HG02943 (cell line): Measurements from ENCODE around the gene COL23A1.

Experiments used
- ATAC-seq: cut with Tn5 transposase; IDR thresholded peaks from one replicate; pipeline ENCODE4 v1.9.1; 2021; ENCODE audit warnings: mild to moderate bottlenecking, low read depth, moderate library complexity; ENCODE audit not compliant: unreplicated experiment

COL23A1 gene

DNA sequence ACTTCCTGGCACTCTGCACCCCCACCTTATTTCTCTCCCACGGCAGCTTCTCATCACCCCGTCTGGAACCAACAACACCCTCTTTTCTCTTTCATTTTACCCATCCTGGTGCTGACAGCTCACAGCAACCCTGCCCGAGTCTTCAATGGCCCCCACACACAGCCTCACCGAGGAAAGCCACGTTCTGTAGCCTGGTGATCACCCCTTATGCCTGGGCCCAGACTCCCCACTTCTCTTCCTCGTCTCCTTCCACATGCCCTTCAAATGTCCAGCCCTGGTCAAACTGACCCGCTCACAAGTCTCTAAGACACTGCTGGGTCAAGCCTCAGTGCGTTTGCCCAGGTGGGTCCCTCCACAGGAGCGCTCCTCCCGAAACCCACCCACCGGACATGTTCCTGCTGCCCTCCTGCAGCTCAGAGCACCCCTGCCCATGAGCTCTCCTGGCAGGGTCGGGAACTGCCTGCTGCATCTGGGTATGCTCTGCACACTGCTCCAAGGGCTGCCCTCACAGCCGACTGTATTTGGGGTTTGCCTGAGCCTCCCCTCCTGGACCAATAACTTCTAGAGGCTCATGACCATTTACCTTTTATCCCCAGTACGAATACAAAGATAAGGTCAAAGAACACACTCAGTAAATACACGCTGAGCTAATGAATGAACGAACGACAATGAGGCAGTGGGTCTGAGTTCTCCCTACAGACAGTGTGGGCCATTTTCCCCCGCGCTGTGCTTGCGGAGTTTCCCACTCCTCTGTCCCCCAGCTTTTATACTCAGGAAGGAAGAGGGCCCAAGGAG lies 202.9 kb downstream of the COL23A1 start:
- ATAC-seq = no peak

DNA sequence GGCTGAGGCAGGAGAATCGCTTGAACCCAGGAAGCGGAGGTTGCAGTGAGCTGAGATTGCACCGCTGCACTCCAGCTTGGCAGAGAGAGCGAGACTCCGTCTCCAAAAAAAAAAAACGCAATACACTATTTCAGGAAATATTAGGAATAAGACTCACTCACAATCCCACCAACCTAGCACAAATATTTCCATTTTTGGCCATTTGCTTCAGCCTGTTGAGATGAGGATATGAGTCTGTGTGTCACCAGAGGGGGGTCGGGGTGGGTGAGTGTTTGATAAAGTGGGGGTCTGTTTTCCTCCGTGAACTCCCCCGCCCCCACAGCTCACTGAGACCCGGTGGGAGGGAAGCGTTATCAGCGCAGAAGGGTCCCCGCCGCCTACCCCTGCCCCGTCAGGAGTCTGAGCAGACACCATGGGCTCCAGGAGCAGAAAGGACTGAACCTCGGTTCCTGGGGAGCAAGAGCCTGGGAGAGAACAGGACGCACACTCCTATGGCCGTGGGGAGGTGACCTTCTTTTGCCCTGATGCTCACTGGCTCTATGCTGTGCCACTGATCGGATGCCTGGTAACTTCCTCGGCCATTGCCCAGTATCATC lies 203.8 kb downstream of the COL23A1 start:
- no peak for ATAC-seq

- no peak for ATAC-seq
Observed at GRCh38 chr5:178385496-178385890, 204.7 kb downstream of the COL23A1 start.

- no peak for ATAC-seq
Observed at GRCh38 chr5:178384816-178385495, 205.2 kb downstream of the COL23A1 start.

DNA sequence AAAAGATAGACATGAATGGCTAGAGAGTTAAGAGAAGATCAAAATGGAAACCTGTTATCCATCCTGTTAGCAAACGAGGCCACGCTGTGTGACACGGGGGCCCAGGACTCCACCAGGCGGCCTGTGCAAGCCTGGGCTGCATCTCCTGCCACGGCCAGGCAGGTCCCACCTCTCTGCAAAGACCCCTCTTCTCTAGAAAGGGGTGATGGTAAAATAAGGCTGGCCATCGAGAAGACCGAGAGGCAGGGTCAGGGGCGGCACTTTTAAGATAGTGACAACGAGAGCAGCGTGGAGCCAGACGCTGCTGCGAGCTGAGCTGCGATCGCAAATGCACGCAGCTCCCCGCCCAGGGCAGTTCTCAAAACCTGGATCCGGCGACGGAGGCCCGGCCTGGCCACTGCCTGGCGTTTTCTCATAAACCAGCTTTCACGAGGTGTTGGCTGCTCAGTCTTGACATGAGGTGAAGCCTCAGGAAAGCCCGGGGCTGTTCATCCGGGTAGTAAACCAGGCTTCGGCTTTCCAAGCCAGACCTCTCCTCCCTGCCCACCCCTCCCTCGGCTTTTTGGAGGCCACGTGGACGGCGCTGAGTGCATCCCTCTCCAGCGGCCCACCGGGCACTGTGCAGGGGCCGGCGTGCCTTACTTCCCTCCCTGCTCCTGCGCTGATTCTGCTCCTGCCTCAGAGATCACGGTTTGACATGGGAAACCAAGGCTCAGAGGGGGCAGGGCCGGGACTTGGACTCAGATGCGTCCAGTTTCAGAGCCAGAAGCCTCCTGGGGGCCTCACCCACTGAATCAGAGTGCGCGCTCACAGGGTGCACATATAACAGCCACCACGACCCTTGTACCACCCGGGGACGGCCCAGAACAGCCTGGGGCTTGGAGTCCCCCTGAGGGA lies 206.0 kb downstream of the COL23A1 start:
- ATAC-seq = no peak

DNA sequence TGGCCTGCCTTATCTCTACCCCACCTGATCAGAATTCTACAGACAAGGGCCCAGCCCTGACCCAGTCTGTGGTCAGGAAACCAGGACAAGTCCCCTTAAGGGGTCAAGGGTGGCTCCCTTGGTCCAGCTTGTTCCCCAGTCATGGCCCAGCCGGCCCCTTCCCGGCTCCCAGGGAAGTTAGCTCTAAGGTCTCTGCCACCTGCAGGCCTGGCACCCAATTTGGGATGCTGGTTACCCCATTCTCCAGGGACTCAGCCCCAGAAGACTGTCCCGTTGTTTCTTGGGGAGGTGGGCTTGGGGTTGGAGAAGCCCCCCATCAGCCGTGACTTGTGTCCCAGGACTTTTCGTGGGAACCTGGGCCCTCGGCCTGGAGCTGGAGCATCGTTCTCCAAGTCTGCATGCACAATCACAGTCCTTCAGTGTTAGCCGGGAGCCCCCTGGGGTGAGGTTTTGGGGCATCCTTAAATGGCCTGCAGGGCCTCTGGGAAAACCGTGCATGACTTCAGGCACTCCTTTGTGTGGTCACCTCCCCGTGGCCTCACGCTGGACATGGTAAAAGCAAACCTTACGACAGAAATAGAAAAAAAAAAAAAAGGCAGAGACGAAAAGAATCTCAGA lies 206.8 kb downstream of the COL23A1 start:
- no peak for ATAC-seq

- no peak for ATAC-seq
Observed at GRCh38 chr5:178382754-178383164, 207.4 kb downstream of the COL23A1 start.

- ATAC-seq = no peak
Observed at GRCh38 chr5:178381921-178382695, 208.1 kb downstream of the COL23A1 start.

DNA sequence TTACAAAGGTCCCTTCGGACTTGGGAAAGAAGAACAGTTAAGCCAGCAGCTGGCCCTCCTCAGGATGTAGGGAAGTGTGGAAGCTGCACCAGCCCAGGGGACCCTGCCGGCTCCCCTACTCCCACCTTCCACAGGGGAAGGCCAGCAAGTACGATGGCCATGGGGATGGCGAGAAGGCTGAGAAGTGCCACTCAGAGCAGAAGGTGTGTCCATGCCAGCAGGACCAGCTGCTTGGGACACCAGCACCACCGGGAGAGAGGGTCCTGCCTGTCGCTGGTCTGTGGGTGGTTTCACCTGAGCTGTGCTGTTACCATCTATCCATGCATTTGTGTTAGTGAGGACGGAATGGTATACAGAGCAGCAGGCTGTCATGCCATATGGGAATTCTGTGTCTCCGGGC lies 209.0 kb downstream of the COL23A1 start:
- ATAC-seq = no peak

DNA sequence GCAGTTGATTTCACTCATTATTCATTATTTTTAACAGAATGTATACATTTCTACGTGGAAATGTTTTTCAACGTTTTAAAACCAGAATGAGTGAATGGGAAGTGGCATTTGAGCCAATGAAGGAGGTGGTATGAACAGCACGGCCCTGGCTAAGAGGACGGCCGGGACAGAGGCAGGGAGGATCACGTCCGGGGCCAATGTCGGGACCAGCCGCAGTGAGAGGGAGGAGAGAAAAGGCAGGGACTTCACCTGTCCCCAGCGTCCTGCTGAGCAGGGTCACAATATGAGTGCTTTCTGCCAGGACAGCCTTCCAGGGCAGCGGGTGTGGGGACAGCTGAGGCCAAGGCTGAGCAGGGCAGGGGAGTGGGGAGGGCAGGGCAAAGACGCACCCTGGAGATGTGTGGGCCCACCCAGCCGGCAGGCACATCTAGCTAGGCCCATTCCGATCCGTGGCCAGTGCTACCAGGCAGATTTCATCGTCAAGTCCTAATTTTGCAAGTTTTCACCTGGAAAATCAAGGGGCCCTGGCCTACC lies 209.6 kb downstream of the COL23A1 start:
- ATAC-seq = no peak

DNA sequence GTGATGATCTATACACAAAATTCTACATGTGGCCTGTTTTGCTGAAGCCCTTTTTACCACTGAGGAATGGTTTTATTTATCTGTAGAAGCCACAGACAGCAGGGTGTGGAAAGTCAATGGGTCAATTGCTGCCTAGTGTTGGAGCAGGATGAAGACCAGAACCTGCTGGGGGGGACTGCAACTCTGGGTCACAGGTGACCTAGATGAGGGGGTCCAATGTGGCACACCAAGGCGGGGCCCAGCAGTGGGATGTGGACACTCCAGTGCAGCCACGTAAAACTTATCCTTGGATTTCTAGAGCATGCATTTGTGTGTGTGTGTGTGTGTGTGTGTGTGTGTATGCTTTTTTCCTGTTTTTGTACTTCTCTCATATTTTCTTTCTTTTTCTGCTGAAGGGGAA lies 210.1 kb downstream of the COL23A1 start:
- ATAC-seq = no peak

DNA sequence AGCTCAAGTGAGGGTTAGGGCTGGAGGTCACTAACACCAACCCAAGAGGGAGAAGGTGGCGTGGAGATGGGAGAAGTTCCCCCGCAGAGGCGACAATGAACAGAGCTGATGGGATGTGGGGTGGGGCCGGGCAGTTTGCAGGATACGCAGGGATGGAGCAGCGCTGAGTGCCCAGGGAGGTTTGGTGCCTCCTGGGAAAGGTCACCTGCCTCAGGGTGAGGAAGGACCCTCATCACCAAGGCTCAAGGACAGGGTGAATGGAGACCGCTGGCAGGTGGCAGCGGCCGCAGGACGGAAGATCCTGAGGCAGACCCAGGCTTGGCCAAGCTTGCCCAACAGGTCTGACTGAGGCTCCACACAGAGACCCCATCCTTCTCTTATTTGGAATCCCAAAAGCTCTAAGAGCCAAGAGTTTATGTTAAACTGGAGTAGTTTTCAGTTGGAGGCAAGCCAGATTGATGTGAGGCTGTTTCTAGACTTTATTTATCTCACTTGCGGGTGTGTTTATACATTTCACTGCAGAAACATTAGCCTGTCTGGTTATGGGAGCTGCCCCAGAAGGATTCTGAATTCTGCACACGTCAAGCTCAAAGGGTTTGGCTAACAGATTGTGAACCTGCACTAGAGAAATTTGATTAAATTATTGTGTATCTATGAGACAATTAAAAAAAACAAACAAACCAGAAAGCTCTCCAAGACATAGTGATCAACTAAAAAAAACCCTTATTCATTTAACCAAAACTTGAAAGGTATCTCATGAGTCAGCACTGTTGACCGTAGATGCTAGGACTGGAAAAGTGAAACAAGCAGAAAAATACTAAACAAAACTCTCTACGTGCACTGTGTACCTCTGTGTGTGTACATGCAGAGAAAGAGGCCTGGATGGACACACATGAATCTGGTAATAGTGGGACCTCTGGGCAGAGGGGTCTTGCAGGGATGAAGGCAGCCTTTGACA lies 211.4 kb downstream of the COL23A1 start:
- no peak for ATAC-seq

- ATAC-seq = no peak
Observed at GRCh38 chr5:178377583-178378270, 212.5 kb downstream of the COL23A1 start.

DNA sequence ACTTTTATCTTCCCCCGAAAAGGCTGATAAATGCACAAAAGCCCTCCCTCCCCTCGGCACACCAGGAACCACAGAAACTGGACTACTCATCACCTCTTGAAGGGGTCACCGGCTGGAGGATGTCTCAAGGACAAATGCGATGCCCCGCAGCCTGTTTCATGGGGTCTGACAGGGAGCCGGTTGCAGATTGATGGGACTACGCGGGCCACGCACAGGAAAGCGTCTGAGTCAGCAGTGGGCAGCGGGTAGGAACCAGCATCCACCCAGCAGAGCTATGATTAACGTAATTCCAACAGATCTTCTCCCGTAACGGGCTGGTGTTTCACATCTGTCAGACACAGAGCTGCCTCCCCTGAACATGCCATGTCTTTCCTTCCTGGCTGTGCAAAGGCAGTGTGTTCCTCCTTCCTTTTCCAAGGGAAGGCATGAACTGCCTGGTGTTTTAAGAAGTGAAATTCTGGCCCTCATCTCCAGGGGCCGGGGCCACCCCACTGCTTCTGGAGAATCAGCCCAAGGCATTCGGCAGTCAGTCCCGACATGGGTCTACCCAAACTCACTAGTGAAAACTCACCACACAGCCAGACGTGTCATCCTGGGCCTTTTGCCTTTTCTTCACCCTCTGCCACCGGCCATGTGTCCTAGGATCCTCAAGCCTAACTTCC lies 213.1 kb downstream of the COL23A1 start:
- no peak for ATAC-seq

GRCh38 chr5:178375348-178375747 lies 214.8 kb downstream of the COL23A1 start:
- ATAC-seq = no peak

GRCh38 chr5:178373711-178374110 lies 216.5 kb downstream of the COL23A1 start:
- no peak for ATAC-seq

DNA sequence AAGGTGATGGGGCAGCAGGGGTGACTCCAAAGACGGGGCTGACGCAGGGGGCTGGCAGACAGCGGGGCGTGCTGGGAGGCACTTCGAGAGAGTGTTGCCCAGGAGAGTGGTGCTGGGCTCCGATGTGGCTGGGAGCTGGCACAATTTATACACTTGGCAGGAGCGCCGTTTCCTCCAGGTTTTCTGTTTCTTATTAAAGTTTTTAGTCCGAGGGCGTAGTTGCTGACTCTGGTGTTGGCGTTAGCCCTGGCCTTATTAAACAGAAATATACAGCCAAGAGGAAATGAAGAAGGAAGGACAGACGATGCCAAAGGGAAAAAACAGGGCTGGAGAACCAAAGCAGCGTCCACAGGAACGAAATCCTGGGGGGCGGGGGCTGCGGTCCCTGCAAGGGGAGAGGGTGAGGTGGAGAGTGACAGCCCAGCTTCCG lies 218.0 kb downstream of the COL23A1 start:
- ATAC-seq = no peak
